Endothelial cell of umbilical vein (primary cell): ENCODE measurements around the gene CYB561A3. TPM values are rescaled to one million over a fixed set of nuclear protein-coding genes. Genes with fewer than 3 reads are reported as not detected.
A peak's percentile ranks its signal among the peaks of the same experiment; 100 is the strongest.

Experiments
- BruUV-seq: library from RNA; stranded (reverse); fragments of 400-500 nt; replicated peaks from 2 replicates; lab custom pipeline; 2021; lab: Mats Ljungman, UMichigan
- CTCF ChIA-PET: fragments of 300-600, 350-600 bp; sonication (Branson Sonifier 250); formaldehyde crosslinking; loops from one replicate; lab custom pipeline; 2021; ENCODE audit warnings: antibody characterized with exemption, inconsistent platforms; lab: Charles Lee
- POLR2A ChIA-PET: fragments of 300-600, 350-600 bp; sonication (Branson Sonifier 250); formaldehyde crosslinking; loops from one replicate; lab custom pipeline; 2021; ENCODE audit warnings: antibody characterized with exemption, inconsistent platforms; lab: Charles Lee
- DNase-seq: peaks from one replicate; pipeline ENCODE4 v3.0.0-alpha.2; 2011; ENCODE audit warnings: low read depth, low spot score
- FAIRE-seq: peaks from 2 replicates; lab custom pipeline; 2011; peaks lifted over from hg19 to GRCh38; lab: Jason Lieb, UNC
- H2AFZ ChIP-seq: 2 replicates; pipeline ENCODE4 v1.6.0; 2012; ENCODE audit warnings: low read depth, low read length, control low read depth, inconsistent platforms
- H3K27ac ChIP-seq: 2 replicates; pipeline ENCODE4 v1.5.1; 2011; ENCODE audit warnings: low read depth, mild to moderate bottlenecking, control low read depth, low read length, moderate library complexity; ENCODE audit not compliant: insufficient read depth
- H3K27me3 ChIP-seq, 2 experiments: 2 replicates each; pipeline versions ENCODE4 v1.6.0 to v1.6.1; 2011; ENCODE audit warnings: low read length in 2 of 2, mixed read lengths in 1 of 2; ENCODE audit not compliant: control insufficient read depth in 2 of 2, insufficient read depth in 2 of 2
- H3K36me3 ChIP-seq, 2 experiments: 2 replicates in 1 of 2; 3 replicates in 1 of 2; pipeline ENCODE4 v1.5.1; 2011; ENCODE audit warnings: low read length in 2 of 2, mild to moderate bottlenecking in 1 of 2, moderate library complexity in 1 of 2; ENCODE audit not compliant: control insufficient read depth in 2 of 2, insufficient read depth in 2 of 2; ENCODE audit errors: extremely low read depth in 1 of 2
- H3K4me1 ChIP-seq: 3 replicates; pipeline ENCODE4 v1.5.1; 2011; ENCODE audit warnings: mild to moderate bottlenecking, low read length; ENCODE audit not compliant: control insufficient read depth, insufficient read depth; ENCODE audit errors: extremely low read depth
- H3K4me2 ChIP-seq: 2 replicates; pipeline ENCODE4 v1.6.1; 2011; ENCODE audit warnings: low read length, control low read depth, mixed read lengths; ENCODE audit not compliant: insufficient read depth
- H3K4me3 ChIP-seq, 3 experiments: fragments of 200-600 bp in 1 of 3; sonication (generic), shearing (Covaris generic) in 1 of 3; replicated peaks in 1 of 3; 2 replicates each; pipeline ENCODE4 v1.5.1; 2011 to 2016; ENCODE audit warnings: control low read depth in 3 of 3, low read length in 3 of 3, mild to moderate bottlenecking in 2 of 3, inconsistent platforms in 1 of 3, low read depth in 1 of 3, moderate library complexity in 1 of 3; ENCODE audit not compliant: insufficient read depth in 1 of 3
- H3K79me2 ChIP-seq: 2 replicates; pipeline ENCODE4 v1.6.0; 2012; ENCODE audit warnings: low read length, inconsistent platforms; ENCODE audit not compliant: control insufficient read depth, insufficient read depth
- H3K9ac ChIP-seq: replicated peaks from 2 replicates; pipeline ENCODE3; 2011; ENCODE audit warnings: low read length, control low read depth; ENCODE audit not compliant: insufficient read depth; ENCODE audit errors: extremely low read depth
- H3K9me1 ChIP-seq: replicated peaks from 3 replicates; pipeline ENCODE4 v1.6.0; 2011; ENCODE audit warnings: mild to moderate bottlenecking, low read length; ENCODE audit not compliant: control insufficient read depth, insufficient read depth; ENCODE audit errors: extremely low read depth
- H3K9me3 ChIP-seq: replicated peaks from 2 replicates; pipeline ENCODE4 v1.5.1; 2012; ENCODE audit warnings: low read length, inconsistent platforms; ENCODE audit not compliant: control insufficient read depth, insufficient read depth
- H4K20me1 ChIP-seq: replicated peaks from 2 replicates; pipeline ENCODE3; 2011; ENCODE audit warnings: mild to moderate bottlenecking, low read length; ENCODE audit not compliant: control insufficient read depth, insufficient read depth; ENCODE audit errors: extremely low read depth
- FOS ChIP-seq: IDR thresholded peaks from 2 replicates; pipeline ENCODE4 v1.6.1; 2011; ENCODE audit warnings: mild to moderate bottlenecking, low read length, moderate library complexity, borderline replicate concordance; ENCODE audit not compliant: insufficient read depth
- MAX ChIP-seq: IDR thresholded peaks from 2 replicates; pipeline ENCODE4 v1.6.1; 2011; ENCODE audit not compliant: insufficient read depth, insufficient read length
- MYC ChIP-seq: IDR thresholded peaks from one replicate; pipeline ENCODE4 v1.6.1; 2011; ENCODE audit warnings: mild to moderate bottlenecking, low read depth, low read length
- POLR2A ChIP-seq: IDR thresholded peaks from 2 replicates; pipeline ENCODE4 v1.6.1; 2012; ENCODE audit warnings: low read depth, mild to moderate bottlenecking, control low read depth, low read length
- POLR2AphosphoS5 ChIP-seq: IDR thresholded peaks from 2 replicates; pipeline ENCODE4 v1.6.1; 2012; ENCODE audit warnings: low read depth, mild to moderate bottlenecking, control low read depth, low read length, moderate library complexity; ENCODE audit not compliant: insufficient read depth
- dilution Hi-C: fragments of 300-500 bp; cut with MboI; formaldehyde crosslinking; loops from one replicate; pipeline ENCODE4 v1.15.0; 2019; ENCODE audit warnings: low sequenced_read_pairs; ENCODE audit not compliant: extremely low pct_ligation_motif_present
- intact Hi-C: fragments of 100-400 bp; cut with micrococcal nuclease; formaldehyde crosslinking; loops from one replicate; pipeline ENCODE4 v1.10.0; 2022
- polyA plus RNA-seq, 4 experiments: library from polyadenylated mRNA; depleted of rRNA in 3 of 4; stranded (reverse) in 3 of 4; unstranded in 1 of 4; fragments of >200 nt; gene quantifications; 2 replicates each; pipeline versions ENCODE4 v1.2.1 to v1.2.3, GENCODE V29; 2011 to 2012; ENCODE audit warnings: missing spikeins in 1 of 4
- total RNA-seq: library from RNA; stranded (reverse); gene quantifications from 2 replicates; pipeline ENCODE4 v1.2.3, GENCODE V29; 2021
- TF ChIP-seq, protein P1 (sequence below), 2 donors: IDR thresholded peaks; 1 replicate in 1 of 2; 2 replicates in 1 of 2; pipeline ENCODE4 v1.5.1; 2011; ENCODE audit warnings: low read length in 2 of 2, mild to moderate bottlenecking in 2 of 2, moderate library complexity in 2 of 2, control low read depth in 1 of 2, inconsistent platforms in 1 of 2, low read depth in 1 of 2; ENCODE audit not compliant: insufficient read depth in 1 of 2; ENCODE audit errors: extremely low read depth in 1 of 2

CYB561A3 gene
- total and polyA plus RNA-seq, 2 donors (not counting 3 experiments of a cell fraction or from before 2014, with no cell fraction given), result 41.6 to 103 TPM

- no peaks in the 10 kb centered on the region for H3K9me3 ChIP-seq
- no peak overlapping the region for H2AFZ ChIP-seq
- FAIRE-seq, result no peak
- CTCF ChIA-PET, result interaction anchor here (1.0 to 10.8 kb wide), 3 partner anchors 11 to 34 kb away, joined by 4 to 89 read pairs (median 12); no protein-coding TSS in a partner anchor
- no peak overlapping the region for H3K9ac ChIP-seq
- intact Hi-C loops (no loop called here), dilution Hi-C loops (no loop called here)
- no peaks in the 10 kb centered on the region for H4K20me1 ChIP-seq
- POLR2A ChIA-PET, result no interaction called here
- no peak overlapping the region for H3K4me3 ChIP-seq
- H3K4me2 ChIP-seq, result no peak overlapping the region
- no peaks in the 10 kb centered on the region for H3K79me2 ChIP-seq
- DNase-seq, result no peak
- H3K27ac ChIP-seq, result no peak overlapping the region
- no peak for TF ChIP-seq FOS
- TF ChIP-seq, protein P1, sequence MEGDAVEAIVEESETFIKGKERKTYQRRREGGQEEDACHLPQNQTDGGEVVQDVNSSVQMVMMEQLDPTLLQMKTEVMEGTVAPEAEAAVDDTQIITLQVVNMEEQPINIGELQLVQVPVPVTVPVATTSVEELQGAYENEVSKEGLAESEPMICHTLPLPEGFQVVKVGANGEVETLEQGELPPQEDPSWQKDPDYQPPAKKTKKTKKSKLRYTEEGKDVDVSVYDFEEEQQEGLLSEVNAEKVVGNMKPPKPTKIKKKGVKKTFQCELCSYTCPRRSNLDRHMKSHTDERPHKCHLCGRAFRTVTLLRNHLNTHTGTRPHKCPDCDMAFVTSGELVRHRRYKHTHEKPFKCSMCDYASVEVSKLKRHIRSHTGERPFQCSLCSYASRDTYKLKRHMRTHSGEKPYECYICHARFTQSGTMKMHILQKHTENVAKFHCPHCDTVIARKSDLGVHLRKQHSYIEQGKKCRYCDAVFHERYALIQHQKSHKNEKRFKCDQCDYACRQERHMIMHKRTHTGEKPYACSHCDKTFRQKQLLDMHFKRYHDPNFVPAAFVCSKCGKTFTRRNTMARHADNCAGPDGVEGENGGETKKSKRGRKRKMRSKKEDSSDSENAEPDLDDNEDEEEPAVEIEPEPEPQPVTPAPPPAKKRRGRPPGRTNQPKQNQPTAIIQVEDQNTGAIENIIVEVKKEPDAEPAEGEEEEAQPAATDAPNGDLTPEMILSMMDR (IDR thresholded peaks at IDR 0.05; ENCODE audit: extremely low read depth in 1 of 2, insufficient read depth in 1 of 2, low read depth in 1 of 2, low read length in 2 of 2), result no peak
- no peak for TF ChIP-seq POLR2A
- TF ChIP-seq MYC, result no peak
- no peak for TF ChIP-seq MAX
- peak; percentile 14 for TF ChIP-seq POLR2AphosphoS5
- H3K4me1 ChIP-seq, result peaks cover 4% of the 10 kb centered on the region
- H3K9me1 ChIP-seq, result no peaks in the 10 kb centered on the region
- BruUV-seq, result no TSS peak
- H3K27me3 ChIP-seq, result no peaks in the 10 kb centered on the region
- H3K36me3 ChIP-seq, result peaks cover 20 to 25% of the 10 kb centered on the region in 2 experiments
Observed at GRCh38 chr11:61369372-61370348, 8.0 kb upstream of the CYB561A3 start.
